ENCODE measurements around the gene CEP72.

DNA sequence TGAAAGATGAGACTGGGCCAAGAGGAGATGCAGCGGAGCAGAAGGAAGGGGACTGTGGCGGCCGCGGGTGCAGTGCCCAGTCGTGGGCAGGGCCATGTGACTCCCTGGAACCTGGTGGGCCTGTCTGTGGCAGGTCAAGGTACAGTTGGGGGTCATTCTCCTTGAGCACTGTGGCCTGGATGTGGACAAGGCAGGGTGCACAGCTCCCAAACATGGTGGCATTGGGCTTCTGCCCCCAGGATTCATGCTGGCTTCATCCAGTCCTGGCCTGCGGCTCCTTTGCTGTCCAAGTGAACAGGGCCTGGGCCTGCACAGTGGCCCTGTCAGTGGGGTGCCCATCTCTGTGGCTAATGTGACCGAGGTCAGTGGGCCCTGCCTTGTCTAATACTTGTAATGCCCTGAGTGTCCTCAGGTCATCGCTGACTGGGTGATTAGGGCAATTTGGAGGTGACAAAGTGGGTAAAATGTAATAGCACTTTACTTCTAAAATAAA lies 39.9 kb downstream of the CEP72 start:
- TF ChIP-seq SMAD1 (IDR thresholded peaks at IDR 0.05; ENCODE audit: low read depth, partially characterized antibody), result no peak
- no peak for TF ChIP-seq EP300 (IDR thresholded peaks at IDR 0.05; ENCODE audit: borderline replicate concordance in 1 of 2, control insufficient read depth in 1 of 2, low read depth in 2 of 2, low read length in 2 of 2)
- TF ChIP-seq, protein P1, sequence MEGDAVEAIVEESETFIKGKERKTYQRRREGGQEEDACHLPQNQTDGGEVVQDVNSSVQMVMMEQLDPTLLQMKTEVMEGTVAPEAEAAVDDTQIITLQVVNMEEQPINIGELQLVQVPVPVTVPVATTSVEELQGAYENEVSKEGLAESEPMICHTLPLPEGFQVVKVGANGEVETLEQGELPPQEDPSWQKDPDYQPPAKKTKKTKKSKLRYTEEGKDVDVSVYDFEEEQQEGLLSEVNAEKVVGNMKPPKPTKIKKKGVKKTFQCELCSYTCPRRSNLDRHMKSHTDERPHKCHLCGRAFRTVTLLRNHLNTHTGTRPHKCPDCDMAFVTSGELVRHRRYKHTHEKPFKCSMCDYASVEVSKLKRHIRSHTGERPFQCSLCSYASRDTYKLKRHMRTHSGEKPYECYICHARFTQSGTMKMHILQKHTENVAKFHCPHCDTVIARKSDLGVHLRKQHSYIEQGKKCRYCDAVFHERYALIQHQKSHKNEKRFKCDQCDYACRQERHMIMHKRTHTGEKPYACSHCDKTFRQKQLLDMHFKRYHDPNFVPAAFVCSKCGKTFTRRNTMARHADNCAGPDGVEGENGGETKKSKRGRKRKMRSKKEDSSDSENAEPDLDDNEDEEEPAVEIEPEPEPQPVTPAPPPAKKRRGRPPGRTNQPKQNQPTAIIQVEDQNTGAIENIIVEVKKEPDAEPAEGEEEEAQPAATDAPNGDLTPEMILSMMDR (IDR thresholded peaks at IDR 0.05 in 2 of 3, conservative IDR thresholded peaks at IDR 0.05 in 1 of 3; ENCODE audit: control insufficient read depth in 2 of 3, extremely low read depth in 1 of 3, insufficient read depth in 1 of 3, low read depth in 3 of 3, low read length in 3 of 3), result no peak
- TF ChIP-seq, protein P2, sequence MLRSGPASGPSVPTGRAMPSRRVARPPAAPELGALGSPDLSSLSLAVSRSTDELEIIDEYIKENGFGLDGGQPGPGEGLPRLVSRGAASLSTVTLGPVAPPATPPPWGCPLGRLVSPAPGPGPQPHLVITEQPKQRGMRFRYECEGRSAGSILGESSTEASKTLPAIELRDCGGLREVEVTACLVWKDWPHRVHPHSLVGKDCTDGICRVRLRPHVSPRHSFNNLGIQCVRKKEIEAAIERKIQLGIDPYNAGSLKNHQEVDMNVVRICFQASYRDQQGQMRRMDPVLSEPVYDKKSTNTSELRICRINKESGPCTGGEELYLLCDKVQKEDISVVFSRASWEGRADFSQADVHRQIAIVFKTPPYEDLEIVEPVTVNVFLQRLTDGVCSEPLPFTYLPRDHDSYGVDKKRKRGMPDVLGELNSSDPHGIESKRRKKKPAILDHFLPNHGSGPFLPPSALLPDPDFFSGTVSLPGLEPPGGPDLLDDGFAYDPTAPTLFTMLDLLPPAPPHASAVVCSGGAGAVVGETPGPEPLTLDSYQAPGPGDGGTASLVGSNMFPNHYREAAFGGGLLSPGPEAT (IDR thresholded peaks at IDR 0.05; ENCODE audit: low read depth), result no peak
- no peak for TF ChIP-seq SPI1 (IDR thresholded peaks at IDR 0.05; ENCODE audit: borderline replicate concordance, insufficient read depth, low read depth, low read length)
- TF ChIP-seq SP1 (IDR thresholded peaks at IDR 0.05; ENCODE audit: low read depth, low read length), result no peak

Data from GM12878 (cell line).